HepG2 (cell line): ENCODE measurements around the gene SEC16A. TPM values are rescaled to one million over a fixed set of nuclear protein-coding genes. Genes with fewer than 3 reads are reported as not detected.

Source experiments
- NR2F2 ChIP-seq: IDR thresholded peaks from 2 replicates; pipeline ENCODE4 v1.6.1; 2012; ENCODE audit warnings: low read depth, inconsistent platforms, borderline replicate concordance
- ZFX ChIP-seq: sonication (generic); formaldehyde crosslinking; IDR thresholded peaks from 2 replicates; pipeline ENCODE4 v1.4.0; 2020; ENCODE audit warnings: mild to moderate bottlenecking, low read depth, missing genetic modification reagents, moderate library complexity
- ZNF672 ChIP-seq: sonication (generic); formaldehyde crosslinking; IDR thresholded peaks from 2 replicates; pipeline ENCODE4 v1.8.1; 2022; ENCODE audit warnings: missing genetic modification reagents
- ZNF720 ChIP-seq: sonication (generic); formaldehyde crosslinking; IDR thresholded peaks from 2 replicates; pipeline ENCODE4 v1.4.0; 2020; ENCODE audit warnings: missing genetic modification reagents
- polyA plus RNA-seq, 8 experiments: library from polyadenylated mRNA; depleted of rRNA in 3 of 8; stranded (reverse) in 7 of 8; unstranded in 1 of 8; fragments of >200 nt; fragmentation: Illumina TruSeq in 4 of 8; extraction: Trizol in 4 of 8; gene quantifications; 2 replicates each; pipeline versions ENCODE4 v1.2.1 to v1.2.3, GENCODE V29; 2011 to 2016; ENCODE audit warnings: low read depth in 4 of 8, missing spikeins in 1 of 8, mixed read lengths in 1 of 8; ENCODE audit not compliant: insufficient read depth in 1 of 8
- total RNA-seq, 5 experiments: library from RNA; depleted of rRNA; stranded (reverse); fragments of >200 nt; fragmentation: Illumina TruSeq; extraction: Trizol; gene quantifications; 2 replicates each; pipeline ENCODE4 v1.2.3, GENCODE V29; 2016; ENCODE audit warnings: low read depth in 1 of 5
- TF ChIP-seq, protein P1 (sequence below): sonication (generic); formaldehyde crosslinking; IDR thresholded peaks from 2 replicates; pipeline ENCODE4 v1.5.1; 2020; ENCODE audit warnings: mild to moderate bottlenecking, missing genetic modification reagents, moderate library complexity
- TF ChIP-seq, protein P2 (sequence below): sonication (generic); formaldehyde crosslinking; IDR thresholded peaks from 2 replicates; pipeline ENCODE4 v1.4.0; 2020; ENCODE audit warnings: mild to moderate bottlenecking, missing genetic modification reagents
- TF ChIP-seq, protein P3 (sequence below): sonication (generic); formaldehyde crosslinking; IDR thresholded peaks from 2 replicates; pipeline ENCODE4 v1.9.0; 2021; ENCODE audit warnings: mild to moderate bottlenecking, missing genetic modification reagents
- TF ChIP-seq, protein P4 (sequence below): sonication (generic); formaldehyde crosslinking; IDR thresholded peaks from 2 replicates; pipeline ENCODE4 v1.4.0; 2020; ENCODE audit warnings: missing genetic modification reagents
- TF ChIP-seq, protein P5 (sequence below): sonication (generic); formaldehyde crosslinking; IDR thresholded peaks from 2 replicates; pipeline ENCODE4 v1.4.0; 2020; ENCODE audit warnings: mild to moderate bottlenecking, missing genetic modification reagents

The SEC16A gene
- total and polyA plus RNA-seq, 2 of the 13 experiments (the other 11 are each of a cell fraction or from before 2014, with no cell fraction given): 15.9 to 18.9 TPM

DNA sequence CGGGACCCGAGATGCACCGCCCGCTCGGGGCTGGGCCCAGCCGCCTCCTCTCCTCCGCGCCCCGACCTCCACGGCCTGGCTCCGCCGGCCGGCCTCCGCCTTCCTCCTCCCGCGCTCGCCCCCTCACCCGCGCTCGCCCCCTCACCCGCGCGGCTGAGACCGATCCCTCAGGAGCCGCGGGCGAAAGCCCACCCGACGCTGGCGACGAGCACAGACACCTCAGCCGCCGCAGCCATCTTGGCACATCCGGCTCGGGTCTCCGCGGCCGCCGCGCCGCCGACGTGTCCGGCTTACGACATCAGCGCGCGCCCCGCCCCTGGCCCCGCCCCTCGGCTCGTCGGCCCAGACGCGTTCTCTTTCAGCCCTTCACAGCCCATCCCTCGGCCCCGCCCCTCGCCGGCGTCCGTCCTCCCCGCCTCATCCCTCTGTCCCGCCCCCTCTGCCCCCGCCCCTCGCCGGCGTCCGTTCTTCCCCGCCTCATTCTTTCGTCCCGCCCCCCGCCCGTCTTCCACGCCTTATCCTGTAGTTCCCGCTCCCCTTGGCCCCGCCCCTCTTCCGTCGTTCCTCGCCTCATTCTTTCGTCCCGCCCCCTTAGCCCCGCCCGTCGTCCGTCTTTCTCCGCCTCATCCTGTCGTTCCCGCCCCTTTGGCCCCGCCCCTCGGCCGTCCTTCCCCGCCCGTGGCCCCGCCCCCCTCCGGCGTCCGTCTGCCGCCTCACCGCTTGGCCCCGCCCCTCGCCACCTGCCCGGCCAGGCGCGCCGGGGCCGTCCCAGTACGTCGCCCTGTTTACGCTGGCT, at the start of gene SEC16A (continued):
- TF ChIP-seq, protein P1, sequence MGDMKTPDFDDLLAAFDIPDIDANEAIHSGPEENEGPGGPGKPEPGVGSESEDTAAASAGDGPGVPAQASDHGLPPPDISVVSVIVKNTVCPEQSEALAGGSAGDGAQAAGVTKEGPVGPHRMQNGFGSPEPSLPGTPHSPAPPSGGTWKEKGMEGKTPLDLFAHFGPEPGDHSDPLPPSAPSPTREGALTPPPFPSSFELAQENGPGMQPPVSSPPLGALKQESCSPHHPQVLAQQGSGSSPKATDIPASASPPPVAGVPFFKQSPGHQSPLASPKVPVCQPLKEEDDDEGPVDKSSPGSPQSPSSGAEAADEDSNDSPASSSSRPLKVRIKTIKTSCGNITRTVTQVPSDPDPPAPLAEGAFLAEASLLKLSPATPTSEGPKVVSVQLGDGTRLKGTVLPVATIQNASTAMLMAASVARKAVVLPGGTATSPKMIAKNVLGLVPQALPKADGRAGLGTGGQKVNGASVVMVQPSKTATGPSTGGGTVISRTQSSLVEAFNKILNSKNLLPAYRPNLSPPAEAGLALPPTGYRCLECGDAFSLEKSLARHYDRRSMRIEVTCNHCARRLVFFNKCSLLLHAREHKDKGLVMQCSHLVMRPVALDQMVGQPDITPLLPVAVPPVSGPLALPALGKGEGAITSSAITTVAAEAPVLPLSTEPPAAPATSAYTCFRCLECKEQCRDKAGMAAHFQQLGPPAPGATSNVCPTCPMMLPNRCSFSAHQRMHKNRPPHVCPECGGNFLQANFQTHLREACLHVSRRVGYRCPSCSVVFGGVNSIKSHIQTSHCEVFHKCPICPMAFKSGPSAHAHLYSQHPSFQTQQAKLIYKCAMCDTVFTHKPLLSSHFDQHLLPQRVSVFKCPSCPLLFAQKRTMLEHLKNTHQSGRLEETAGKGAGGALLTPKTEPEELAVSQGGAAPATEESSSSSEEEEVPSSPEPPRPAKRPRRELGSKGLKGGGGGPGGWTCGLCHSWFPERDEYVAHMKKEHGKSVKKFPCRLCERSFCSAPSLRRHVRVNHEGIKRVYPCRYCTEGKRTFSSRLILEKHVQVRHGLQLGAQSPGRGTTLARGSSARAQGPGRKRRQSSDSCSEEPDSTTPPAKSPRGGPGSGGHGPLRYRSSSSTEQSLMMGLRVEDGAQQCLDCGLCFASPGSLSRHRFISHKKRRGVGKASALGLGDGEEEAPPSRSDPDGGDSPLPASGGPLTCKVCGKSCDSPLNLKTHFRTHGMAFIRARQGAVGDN (CRISPR knock-in tag): peak; percentile 53
- TF ChIP-seq, protein P2, sequence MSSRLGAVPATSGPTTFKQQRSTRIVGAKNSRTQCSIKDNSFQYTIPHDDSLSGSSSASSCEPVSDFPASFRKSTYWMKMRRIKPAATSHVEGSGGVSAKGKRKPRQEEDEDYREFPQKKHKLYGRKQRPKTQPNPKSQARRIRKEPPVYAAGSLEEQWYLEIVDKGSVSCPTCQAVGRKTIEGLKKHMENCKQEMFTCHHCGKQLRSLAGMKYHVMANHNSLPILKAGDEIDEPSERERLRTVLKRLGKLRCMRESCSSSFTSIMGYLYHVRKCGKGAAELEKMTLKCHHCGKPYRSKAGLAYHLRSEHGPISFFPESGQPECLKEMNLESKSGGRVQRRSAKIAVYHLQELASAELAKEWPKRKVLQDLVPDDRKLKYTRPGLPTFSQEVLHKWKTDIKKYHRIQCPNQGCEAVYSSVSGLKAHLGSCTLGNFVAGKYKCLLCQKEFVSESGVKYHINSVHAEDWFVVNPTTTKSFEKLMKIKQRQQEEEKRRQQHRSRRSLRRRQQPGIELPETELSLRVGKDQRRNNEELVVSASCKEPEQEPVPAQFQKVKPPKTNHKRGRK: no peak
- peak; percentile 73 for TF ChIP-seq ZFX (CRISPR knock-in tag)
- TF ChIP-seq, protein P3, sequence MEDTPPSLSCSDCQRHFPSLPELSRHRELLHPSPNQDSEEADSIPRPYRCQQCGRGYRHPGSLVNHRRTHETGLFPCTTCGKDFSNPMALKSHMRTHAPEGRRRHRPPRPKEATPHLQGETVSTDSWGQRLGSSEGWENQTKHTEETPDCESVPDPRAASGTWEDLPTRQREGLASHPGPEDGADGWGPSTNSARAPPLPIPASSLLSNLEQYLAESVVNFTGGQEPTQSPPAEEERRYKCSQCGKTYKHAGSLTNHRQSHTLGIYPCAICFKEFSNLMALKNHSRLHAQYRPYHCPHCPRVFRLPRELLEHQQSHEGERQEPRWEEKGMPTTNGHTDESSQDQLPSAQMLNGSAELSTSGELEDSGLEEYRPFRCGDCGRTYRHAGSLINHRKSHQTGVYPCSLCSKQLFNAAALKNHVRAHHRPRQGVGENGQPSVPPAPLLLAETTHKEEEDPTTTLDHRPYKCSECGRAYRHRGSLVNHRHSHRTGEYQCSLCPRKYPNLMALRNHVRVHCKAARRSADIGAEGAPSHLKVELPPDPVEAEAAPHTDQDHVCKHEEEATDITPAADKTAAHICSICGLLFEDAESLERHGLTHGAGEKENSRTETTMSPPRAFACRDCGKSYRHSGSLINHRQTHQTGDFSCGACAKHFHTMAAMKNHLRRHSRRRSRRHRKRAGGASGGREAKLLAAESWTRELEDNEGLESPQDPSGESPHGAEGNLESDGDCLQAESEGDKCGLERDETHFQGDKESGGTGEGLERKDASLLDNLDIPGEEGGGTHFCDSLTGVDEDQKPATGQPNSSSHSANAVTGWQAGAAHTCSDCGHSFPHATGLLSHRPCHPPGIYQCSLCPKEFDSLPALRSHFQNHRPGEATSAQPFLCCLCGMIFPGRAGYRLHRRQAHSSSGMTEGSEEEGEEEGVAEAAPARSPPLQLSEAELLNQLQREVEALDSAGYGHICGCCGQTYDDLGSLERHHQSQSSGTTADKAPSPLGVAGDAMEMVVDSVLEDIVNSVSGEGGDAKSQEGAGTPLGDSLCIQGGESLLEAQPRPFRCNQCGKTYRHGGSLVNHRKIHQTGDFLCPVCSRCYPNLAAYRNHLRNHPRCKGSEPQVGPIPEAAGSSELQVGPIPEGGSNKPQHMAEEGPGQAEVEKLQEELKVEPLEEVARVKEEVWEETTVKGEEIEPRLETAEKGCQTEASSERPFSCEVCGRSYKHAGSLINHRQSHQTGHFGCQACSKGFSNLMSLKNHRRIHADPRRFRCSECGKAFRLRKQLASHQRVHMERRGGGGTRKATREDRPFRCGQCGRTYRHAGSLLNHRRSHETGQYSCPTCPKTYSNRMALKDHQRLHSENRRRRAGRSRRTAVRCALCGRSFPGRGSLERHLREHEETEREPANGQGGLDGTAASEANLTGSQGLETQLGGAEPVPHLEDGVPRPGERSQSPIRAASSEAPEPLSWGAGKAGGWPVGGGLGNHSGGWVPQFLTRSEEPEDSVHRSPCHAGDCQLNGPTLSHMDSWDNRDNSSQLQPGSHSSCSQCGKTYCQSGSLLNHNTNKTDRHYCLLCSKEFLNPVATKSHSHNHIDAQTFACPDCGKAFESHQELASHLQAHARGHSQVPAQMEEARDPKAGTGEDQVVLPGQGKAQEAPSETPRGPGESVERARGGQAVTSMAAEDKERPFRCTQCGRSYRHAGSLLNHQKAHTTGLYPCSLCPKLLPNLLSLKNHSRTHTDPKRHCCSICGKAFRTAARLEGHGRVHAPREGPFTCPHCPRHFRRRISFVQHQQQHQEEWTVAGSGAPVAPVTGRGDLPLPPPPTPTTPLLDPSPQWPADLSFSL (CRISPR knock-in tag): no peak
- no peak for TF ChIP-seq ZNF720
- TF ChIP-seq NR2F2: no peak
- TF ChIP-seq, protein P4, sequence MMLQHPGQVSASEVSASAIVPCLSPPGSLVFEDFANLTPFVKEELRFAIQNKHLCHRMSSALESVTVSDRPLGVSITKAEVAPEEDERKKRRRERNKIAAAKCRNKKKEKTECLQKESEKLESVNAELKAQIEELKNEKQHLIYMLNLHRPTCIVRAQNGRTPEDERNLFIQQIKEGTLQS (CRISPR knock-in tag): no peak
- TF ChIP-seq ZNF672 (CRISPR knock-in tag): no peak
- TF ChIP-seq, protein P5, sequence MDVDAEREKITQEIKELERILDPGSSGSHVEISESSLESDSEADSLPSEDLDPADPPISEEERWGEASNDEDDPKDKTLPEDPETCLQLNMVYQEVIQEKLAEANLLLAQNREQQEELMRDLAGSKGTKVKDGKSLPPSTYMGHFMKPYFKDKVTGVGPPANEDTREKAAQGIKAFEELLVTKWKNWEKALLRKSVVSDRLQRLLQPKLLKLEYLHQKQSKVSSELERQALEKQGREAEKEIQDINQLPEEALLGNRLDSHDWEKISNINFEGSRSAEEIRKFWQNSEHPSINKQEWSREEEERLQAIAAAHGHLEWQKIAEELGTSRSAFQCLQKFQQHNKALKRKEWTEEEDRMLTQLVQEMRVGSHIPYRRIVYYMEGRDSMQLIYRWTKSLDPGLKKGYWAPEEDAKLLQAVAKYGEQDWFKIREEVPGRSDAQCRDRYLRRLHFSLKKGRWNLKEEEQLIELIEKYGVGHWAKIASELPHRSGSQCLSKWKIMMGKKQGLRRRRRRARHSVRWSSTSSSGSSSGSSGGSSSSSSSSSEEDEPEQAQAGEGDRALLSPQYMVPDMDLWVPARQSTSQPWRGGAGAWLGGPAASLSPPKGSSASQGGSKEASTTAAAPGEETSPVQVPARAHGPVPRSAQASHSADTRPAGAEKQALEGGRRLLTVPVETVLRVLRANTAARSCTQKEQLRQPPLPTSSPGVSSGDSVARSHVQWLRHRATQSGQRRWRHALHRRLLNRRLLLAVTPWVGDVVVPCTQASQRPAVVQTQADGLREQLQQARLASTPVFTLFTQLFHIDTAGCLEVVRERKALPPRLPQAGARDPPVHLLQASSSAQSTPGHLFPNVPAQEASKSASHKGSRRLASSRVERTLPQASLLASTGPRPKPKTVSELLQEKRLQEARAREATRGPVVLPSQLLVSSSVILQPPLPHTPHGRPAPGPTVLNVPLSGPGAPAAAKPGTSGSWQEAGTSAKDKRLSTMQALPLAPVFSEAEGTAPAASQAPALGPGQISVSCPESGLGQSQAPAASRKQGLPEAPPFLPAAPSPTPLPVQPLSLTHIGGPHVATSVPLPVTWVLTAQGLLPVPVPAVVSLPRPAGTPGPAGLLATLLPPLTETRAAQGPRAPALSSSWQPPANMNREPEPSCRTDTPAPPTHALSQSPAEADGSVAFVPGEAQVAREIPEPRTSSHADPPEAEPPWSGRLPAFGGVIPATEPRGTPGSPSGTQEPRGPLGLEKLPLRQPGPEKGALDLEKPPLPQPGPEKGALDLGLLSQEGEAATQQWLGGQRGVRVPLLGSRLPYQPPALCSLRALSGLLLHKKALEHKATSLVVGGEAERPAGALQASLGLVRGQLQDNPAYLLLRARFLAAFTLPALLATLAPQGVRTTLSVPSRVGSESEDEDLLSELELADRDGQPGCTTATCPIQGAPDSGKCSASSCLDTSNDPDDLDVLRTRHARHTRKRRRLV: no peak
